DMS53 treated with DMSO at 0.1 percent for 48 hours (cell line): ENCODE data around the gene LRRN4CL.
"Not testable (repeated sequence)": the region's sequence is repeated elsewhere in the genome, so short reads cannot be mapped to it uniquely, and the experiment has no call there.

Source experiments
- DNase-seq: peaks from one replicate; lab custom pipeline; 2025; ENCODE audit not compliant: unreplicated experiment; lab: John Stamatoyannopoulos, UW

Gene LRRN4CL

GRCh38 chr11:62677156-62677555 is 12.2 kb downstream of the LRRN4CL start:
- no peak for DNase-seq

GRCh38 chr11:62676698-62677097 is 12.6 kb downstream of the LRRN4CL start:
- no peak for DNase-seq

- not testable (repeated sequence) for DNase-seq
Measured at GRCh38 chr11:62675415-62675814, 13.9 kb downstream of the LRRN4CL start.

GRCh38 chr11:62673196-62673525 is 16.2 kb downstream of the LRRN4CL start:
- no peak for DNase-seq

GRCh38 chr11:62671608-62672389 is 17.5 kb downstream of the LRRN4CL start, which contains the start of the genes LBHD1 and UQCC3:
Gene LBHD1 (minus strand): TSS chr11:62672267. CDS start chr11:62670031, 2,236 bp downstream.
Gene UQCC3 (plus strand): TSS chr11:62671673. CDS start chr11:62671746, 73 bp downstream.
- peak; percentile 77 for DNase-seq

GRCh38 chr11:62671236-62671607 is 18.1 kb downstream of the LRRN4CL start:
- DNase-seq: peak; percentile 72

GRCh38 chr11:62669420-62670161 is 19.7 kb downstream of the LRRN4CL start:
- no peak for DNase-seq

GRCh38 chr11:62667460-62667859 is 21.9 kb downstream of the LRRN4CL start:
- no peak for DNase-seq

- no peak for DNase-seq
Measured at GRCh38 chr11:62666259-62666926, 22.9 kb downstream of the LRRN4CL start.

GRCh38 chr11:62665599-62666258 is 23.6 kb downstream of the LRRN4CL start:
- peak; percentile 61 for DNase-seq

- peak; percentile 79 for DNase-seq
Measured at GRCh38 chr11:62665075-62665598, 24.2 kb downstream of the LRRN4CL start, which contains the start of the genes C11orf98 and CSKMT. Gene C11orf98 (minus strand): TSS chr11:62665210. CDS start chr11:62665169, 41 bp downstream. Gene CSKMT (plus strand): TSS chr11:62665312. CDS start chr11:62665880, 568 bp downstream.

- DNase-seq: peak; percentile 61
Measured at GRCh38 chr11:62664405-62665074, 24.8 kb downstream of the LRRN4CL start.

- no peak for DNase-seq
Measured at GRCh38 chr11:62656796-62657429, 32.4 kb downstream of the LRRN4CL start.

GRCh38 chr11:62654297-62654696 is 35.0 kb downstream of the LRRN4CL start:
- no peak for DNase-seq

GRCh38 chr11:62652161-62653006 is 36.9 kb downstream of the LRRN4CL start:
- no peak for DNase-seq

GRCh38 chr11:62650283-62650682 is 39.0 kb downstream of the LRRN4CL start:
- not testable (repeated sequence) for DNase-seq

GRCh38 chr11:62649486-62649885 is 39.8 kb downstream of the LRRN4CL start:
- no peak for DNase-seq

GRCh38 chr11:62648967-62649364 is 40.4 kb downstream of the LRRN4CL start:
- no peak for DNase-seq
